GM21528 (cell line): Measurements from ENCODE around the gene COL4A6.
"Not testable (repeated sequence)": the region's sequence is repeated elsewhere in the genome, so short reads cannot be mapped to it uniquely, and the experiment has no call there.

Source experiments
- ATAC-seq: cut with Tn5 transposase; IDR thresholded peaks from one replicate; pipeline ENCODE4 v1.9.1; 2021; ENCODE audit warnings: mild to moderate bottlenecking, moderate library complexity; ENCODE audit not compliant: unreplicated experiment, low FRiP score

COL4A6 gene

GRCh38 chrX:108412783-108413182 lies 25.4 kb downstream of the COL4A6 start:
- ATAC-seq, result no peak

GRCh38 chrX:108399418-108400165 lies 38.6 kb downstream of the COL4A6 start:
- no peak for ATAC-seq

GRCh38 chrX:108397627-108398391 lies 40.4 kb downstream of the COL4A6 start:
- no peak for ATAC-seq

GRCh38 chrX:108396986-108397385 lies 41.2 kb downstream of the COL4A6 start:
- no peak for ATAC-seq

GRCh38 chrX:108396188-108396891 lies 41.9 kb downstream of the COL4A6 start:
- no peak for ATAC-seq

- not testable (repeated sequence) for ATAC-seq
These were observed 47.1 kb downstream of the COL4A6 start for GRCh38 chrX:108390976-108391717.

GRCh38 chrX:108384783-108385182 lies 53.4 kb downstream of the COL4A6 start:
- no peak for ATAC-seq

- ATAC-seq, result no peak
These were observed 58.0 kb downstream of the COL4A6 start for GRCh38 chrX:108380222-108380621.

GRCh38 chrX:108376821-108377220 lies 61.4 kb downstream of the COL4A6 start:
- not testable (repeated sequence) for ATAC-seq

GRCh38 chrX:108375591-108375990 lies 62.6 kb downstream of the COL4A6 start:
- ATAC-seq, result not testable (repeated sequence)

- ATAC-seq, result no peak
These were observed 71.4 kb downstream of the COL4A6 start for GRCh38 chrX:108366644-108367406.

GRCh38 chrX:108362026-108362425 lies 76.2 kb downstream of the COL4A6 start:
- ATAC-seq, result no peak

- no peak for ATAC-seq
These were observed 76.9 kb downstream of the COL4A6 start for GRCh38 chrX:108361316-108361715.

GRCh38 chrX:108359806-108360602 lies 78.2 kb downstream of the COL4A6 start:
- no peak for ATAC-seq

GRCh38 chrX:108353452-108353851 lies 84.8 kb downstream of the COL4A6 start:
- no peak for ATAC-seq

- no peak for ATAC-seq
These were observed 89.0 kb downstream of the COL4A6 start for GRCh38 chrX:108349210-108349609.

- ATAC-seq, result no peak
These were observed 89.7 kb downstream of the COL4A6 start for GRCh38 chrX:108348525-108348924.

- ATAC-seq, result no peak
These were observed 90.4 kb downstream of the COL4A6 start for GRCh38 chrX:108347800-108348199.

- no peak for ATAC-seq
These were observed 94.0 kb downstream of the COL4A6 start for GRCh38 chrX:108344216-108344615.
